Measurements from ENCODE around the gene WBP11.

Gene WBP11

GRCh38 chr12:14846876-14847580 is 43.8 kb upstream of the WBP11 start:
- Histone ChIP-seq H3K36me3 (replicated peaks; ENCODE audit: low read depth, low read length) (no peaks in the 10 kb centered on the region), H3K9ac (ENCODE audit: low read length) (no peak overlapping the region), H2AFZ (ENCODE audit: low read depth, low read length) (no peak overlapping the region), H4K20me1 (ENCODE audit: insufficient read depth, low read length) (no peaks in the 10 kb centered on the region), H3K4me3 (ENCODE audit: low read length) (no peak overlapping the region), H3K4me1 (ENCODE audit: low read length) (peaks cover 5% of the 10 kb centered on the region; the same call in 1 of the 2 replicates), H3K27ac (ENCODE audit: low read length) (no peak overlapping the region), H3K79me2 (ENCODE audit: low read length) (no peaks in the 10 kb centered on the region), H3K27me3 (ENCODE audit: low read depth, low read length) (no peaks in the 10 kb centered on the region), H3K9me3 (ENCODE audit: insufficient read depth, low read length) (no peaks in the 10 kb centered on the region), H3K4me2 (ENCODE audit: low read length) (no peak overlapping the region)
- TF ChIP-seq CTCF (IDR thresholded peaks at IDR 0.05; ENCODE audit: low read depth, low read length): no peak
- no peak for TF ChIP-seq EZH2phosphoT487 (IDR thresholded peaks at IDR 0.05; ENCODE audit: low read depth)

- Histone ChIP-seq H2AFZ (ENCODE audit: low read depth, low read length) (no peak overlapping the region), H3K4me1 (ENCODE audit: low read length) (peaks cover 5% of the 10 kb centered on the region), H3K36me3 (replicated peaks; ENCODE audit: low read depth, low read length) (no peaks in the 10 kb centered on the region), H3K27ac (ENCODE audit: low read length) (no peak overlapping the region), H3K27me3 (ENCODE audit: low read depth, low read length) (no peaks in the 10 kb centered on the region), H3K4me2 (ENCODE audit: low read length) (no peak overlapping the region), H3K79me2 (ENCODE audit: low read length) (no peaks in the 10 kb centered on the region), H3K9ac (ENCODE audit: low read length) (no peak overlapping the region), H3K9me3 (ENCODE audit: insufficient read depth, low read length) (no peaks in the 10 kb centered on the region), H3K4me3 (ENCODE audit: low read length) (no peak overlapping the region), H4K20me1 (ENCODE audit: insufficient read depth, low read length) (no peaks in the 10 kb centered on the region)
- TF ChIP-seq EZH2phosphoT487 (IDR thresholded peaks at IDR 0.05; ENCODE audit: low read depth) (no peak), CTCF (IDR thresholded peaks at IDR 0.05; ENCODE audit: low read depth, low read length) (no peak)
Observed at GRCh38 chr12:14846042-14846587, 42.8 kb upstream of the WBP11 start.

GRCh38 chr12:14845350-14845750 is 42.1 kb upstream of the WBP11 start:
- Histone ChIP-seq H3K4me3 (ENCODE audit: low read length) (no peak overlapping the region), H3K9ac (ENCODE audit: low read length) (no peak overlapping the region), H3K27me3 (ENCODE audit: low read depth, low read length) (no peaks in the 10 kb centered on the region), H3K4me2 (ENCODE audit: low read length) (no peak overlapping the region; the same call in 1 of the 2 replicates), H4K20me1 (ENCODE audit: insufficient read depth, low read length) (no peaks in the 10 kb centered on the region), H2AFZ (ENCODE audit: low read depth, low read length) (peak overlapping the region; percentile 49; the same call in 1 of the 2 replicates), H3K27ac (ENCODE audit: low read length) (no peak overlapping the region), H3K36me3 (replicated peaks; ENCODE audit: low read depth, low read length) (no peaks in the 10 kb centered on the region), H3K9me3 (ENCODE audit: insufficient read depth, low read length) (no peaks in the 10 kb centered on the region), H3K4me1 (ENCODE audit: low read length) (peaks cover 5% of the 10 kb centered on the region), H3K79me2 (ENCODE audit: low read length) (no peaks in the 10 kb centered on the region)
- no peak for TF ChIP-seq EZH2phosphoT487 (IDR thresholded peaks at IDR 0.05; ENCODE audit: low read depth)
- peak; percentile 79 for TF ChIP-seq CTCF (IDR thresholded peaks at IDR 0.05; ENCODE audit: low read depth, low read length)

GRCh38 chr12:14844401-14844800 is 41.1 kb upstream of the WBP11 start:
- Histone ChIP-seq H3K79me2 (ENCODE audit: low read length) (no peaks in the 10 kb centered on the region), H3K4me1 (ENCODE audit: low read length) (no peaks in the 10 kb centered on the region; the same call in 1 of the 2 replicates), H3K4me2 (ENCODE audit: low read length) (no peak overlapping the region), H4K20me1 (ENCODE audit: insufficient read depth, low read length) (no peaks in the 10 kb centered on the region), H3K36me3 (replicated peaks; ENCODE audit: low read depth, low read length) (no peaks in the 10 kb centered on the region), H3K27ac (ENCODE audit: low read length) (no peak overlapping the region), H3K9me3 (ENCODE audit: insufficient read depth, low read length) (no peaks in the 10 kb centered on the region), H3K4me3 (ENCODE audit: low read length) (no peak overlapping the region), H3K9ac (ENCODE audit: low read length) (no peak overlapping the region), H3K27me3 (ENCODE audit: low read depth, low read length) (no peaks in the 10 kb centered on the region), H2AFZ (ENCODE audit: low read depth, low read length) (no peak overlapping the region)
- TF ChIP-seq CTCF (IDR thresholded peaks at IDR 0.05; ENCODE audit: low read depth, low read length) (no peak), EZH2phosphoT487 (IDR thresholded peaks at IDR 0.05; ENCODE audit: low read depth) (no peak)

All from OCI-LY3 (cell line).